SJCRH30 (cell line): Measurements from ENCODE around the gene RFT1. TPM values are rescaled to one million over a fixed set of nuclear protein-coding genes. Genes with fewer than 3 reads are reported as not detected.

Experiments
- DNase-seq, 2 experiments: peaks; one replicate each; pipeline ENCODE4 v3.0.0-alpha.2; 2015 to 2020
- H3K27ac ChIP-seq: fragments of 250-450 bp; sonication (Bioruptor Pico); 2 replicates; pipeline ENCODE4 v1.5.1; 2020; ENCODE audit warnings: mild to moderate bottlenecking, moderate library complexity
- H3K27me3 ChIP-seq: fragments of 250-450 bp; sonication (Bioruptor Pico); 2 replicates; pipeline ENCODE4 v1.5.1; 2020; ENCODE audit warnings: mild to moderate bottlenecking, moderate library complexity
- H3K36me3 ChIP-seq: fragments of 250-450 bp; sonication (Bioruptor Pico); 2 replicates; pipeline ENCODE4 v1.5.1; 2020; ENCODE audit warnings: mild to moderate bottlenecking, moderate library complexity
- H3K4me1 ChIP-seq: fragments of 250-450 bp; sonication (Bioruptor Pico); 2 replicates; pipeline ENCODE4 v1.5.1; 2020; ENCODE audit warnings: mild to moderate bottlenecking, moderate library complexity
- H3K4me3 ChIP-seq: fragments of 250-450 bp; sonication (Bioruptor Pico); 2 replicates; pipeline ENCODE4 v1.5.1; 2020; ENCODE audit warnings: mild to moderate bottlenecking, moderate library complexity
- H3K9me3 ChIP-seq: fragments of 250-450 bp; sonication (Bioruptor Pico); replicated peaks from 2 replicates; pipeline ENCODE4 v1.5.1; 2020; ENCODE audit warnings: mild to moderate bottlenecking, moderate library complexity
- total RNA-seq: library from RNA; depleted of rRNA; stranded (reverse); fragments of >200 nt; shearing (Covaris generic); gene quantifications from 2 replicates; pipeline ENCODE4 v1.2.3, GENCODE V29; 2014

Gene RFT1
- total RNA-seq, 1 experiment from 2014 or later = 22.0 TPM

DNA sequence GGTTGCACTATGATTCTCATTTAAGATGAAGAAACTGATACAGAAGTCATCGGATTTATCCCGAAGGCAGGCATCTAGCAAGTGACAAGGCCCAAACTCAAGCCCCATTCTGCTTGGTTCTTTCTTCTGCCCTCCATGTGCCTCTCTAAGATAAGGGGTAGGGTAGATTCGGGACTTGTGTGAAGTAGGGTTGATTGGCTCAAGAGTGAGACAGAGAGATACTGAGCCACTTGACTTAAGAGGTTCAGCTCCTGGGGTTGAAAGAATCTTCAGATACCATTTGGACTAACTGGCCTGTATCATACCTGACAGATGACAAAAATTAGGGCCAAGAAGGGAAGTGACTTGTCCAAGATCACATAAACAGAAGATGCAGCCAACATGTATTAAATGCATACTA, 891 bp downstream of the RFT1 start:
- H3K4me1 ChIP-seq = peaks cover 3% of the 10 kb centered on the region
- H3K9me3 ChIP-seq = no peaks in the 10 kb centered on the region
- no peak for DNase-seq
- H3K27ac ChIP-seq = no peak overlapping the region
- no peaks in the 10 kb centered on the region for H3K27me3 ChIP-seq
- no peaks in the 10 kb centered on the region; the same call in 1 of the 2 replicates for H3K36me3 ChIP-seq
- peak overlapping the region; percentile 76 for H3K4me3 ChIP-seq

DNA sequence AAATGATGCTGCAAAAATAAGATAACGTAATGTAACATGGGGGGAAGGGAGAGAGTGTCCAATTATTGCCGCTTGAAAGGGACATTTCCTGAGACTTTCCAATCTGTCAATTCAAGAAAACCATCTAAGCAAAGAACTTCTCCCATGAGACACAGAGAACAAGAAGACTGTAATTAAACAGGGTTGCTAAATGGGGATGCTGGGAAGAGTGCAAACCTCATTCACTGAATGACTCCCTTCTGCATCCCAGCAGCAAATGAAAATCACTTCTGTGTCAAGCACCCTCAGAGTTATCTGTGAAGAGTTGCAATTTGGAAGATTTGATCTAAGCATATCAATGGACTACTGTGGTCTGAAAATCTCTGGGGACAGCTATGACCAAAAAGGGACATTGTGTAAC, 3.6 kb downstream of the RFT1 start:
- H3K4me3 ChIP-seq = no peak overlapping the region
- peaks cover 2% of the 10 kb centered on the region for H3K36me3 ChIP-seq
- H3K27ac ChIP-seq = no peak overlapping the region
- no peaks in the 10 kb centered on the region for H3K27me3 ChIP-seq
- H3K4me1 ChIP-seq = peaks cover 3% of the 10 kb centered on the region
- DNase-seq = no peak
- no peaks in the 10 kb centered on the region for H3K9me3 ChIP-seq

DNA sequence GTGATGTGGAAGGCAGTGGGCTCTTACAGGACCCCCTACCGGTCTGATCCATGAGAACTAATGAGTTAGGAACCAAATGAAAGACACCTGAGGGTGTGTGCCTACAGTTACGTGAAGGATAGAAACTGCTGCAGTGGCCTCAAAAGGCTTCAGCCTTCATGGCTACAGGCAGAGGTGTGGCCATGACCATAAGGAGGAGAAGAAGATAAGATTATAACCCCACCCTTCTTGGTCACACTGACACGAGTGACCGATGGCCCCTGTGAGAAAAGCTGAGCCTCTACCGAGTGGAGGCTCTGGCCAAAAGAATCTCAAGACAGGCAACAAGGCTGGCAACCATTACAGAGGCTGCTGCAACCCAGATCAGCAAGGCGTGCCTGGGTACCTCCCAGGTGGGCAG, 6.3 kb downstream of the RFT1 start:
- Histone ChIP-seq H3K9me3 (no peaks in the 10 kb centered on the region), H3K36me3 (peaks cover 15% of the 10 kb centered on the region), H3K4me1 (no peaks in the 10 kb centered on the region), H3K27me3 (no peaks in the 10 kb centered on the region), H3K4me3 (no peak overlapping the region), H3K27ac (no peak overlapping the region)
- no peak for DNase-seq

DNA sequence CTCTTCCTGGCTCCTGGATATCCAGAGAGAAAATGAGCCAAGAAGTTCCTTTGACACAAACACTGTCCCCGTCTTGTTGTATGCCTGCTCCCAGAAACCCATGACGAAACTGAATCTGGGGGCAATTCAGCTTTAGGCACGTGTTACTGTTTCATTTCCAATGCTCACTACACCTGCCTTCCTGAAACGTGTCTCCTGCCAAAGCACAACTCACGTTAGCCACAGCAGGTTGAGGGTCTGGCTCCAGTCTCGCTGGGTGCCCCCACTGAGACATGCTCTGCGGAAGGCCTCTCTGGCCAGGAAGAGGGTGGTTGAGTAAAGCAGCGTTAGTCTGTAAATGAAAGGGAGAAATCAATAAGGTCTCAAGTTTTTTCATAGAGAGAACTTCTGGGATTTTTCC, 6.7 kb downstream of the RFT1 start:
- no peaks in the 10 kb centered on the region for H3K9me3 ChIP-seq
- H3K27me3 ChIP-seq = no peaks in the 10 kb centered on the region
- H3K4me1 ChIP-seq = no peaks in the 10 kb centered on the region
- DNase-seq = no peak
- H3K36me3 ChIP-seq = peaks cover 20% of the 10 kb centered on the region
- no peak overlapping the region for H3K4me3 ChIP-seq
- H3K27ac ChIP-seq = no peak overlapping the region

DNA sequence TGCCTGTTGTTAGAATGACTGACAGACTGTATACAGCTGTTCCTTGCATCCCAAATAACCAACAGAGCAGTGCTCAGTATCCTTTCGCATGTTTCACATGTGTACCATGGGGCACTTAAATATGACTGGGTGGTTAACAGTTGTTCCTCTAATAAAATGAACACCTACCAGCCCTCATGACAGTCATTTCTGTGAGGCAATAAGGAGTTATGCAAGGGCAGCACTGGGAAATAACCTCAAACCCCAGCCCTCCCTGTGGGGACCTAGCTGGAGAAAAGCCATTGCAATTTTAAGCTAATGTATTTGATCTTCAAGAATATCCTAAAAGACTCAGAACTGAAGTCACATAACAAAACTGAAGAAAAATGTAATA, 7.3 kb downstream of the RFT1 start:
- H3K4me1 ChIP-seq = no peaks in the 10 kb centered on the region
- DNase-seq = no peak
- H3K9me3 ChIP-seq = no peaks in the 10 kb centered on the region
- H3K4me3 ChIP-seq = no peak overlapping the region
- H3K27ac ChIP-seq = no peak overlapping the region
- peaks cover 26% of the 10 kb centered on the region for H3K36me3 ChIP-seq
- H3K27me3 ChIP-seq = no peaks in the 10 kb centered on the region

DNA sequence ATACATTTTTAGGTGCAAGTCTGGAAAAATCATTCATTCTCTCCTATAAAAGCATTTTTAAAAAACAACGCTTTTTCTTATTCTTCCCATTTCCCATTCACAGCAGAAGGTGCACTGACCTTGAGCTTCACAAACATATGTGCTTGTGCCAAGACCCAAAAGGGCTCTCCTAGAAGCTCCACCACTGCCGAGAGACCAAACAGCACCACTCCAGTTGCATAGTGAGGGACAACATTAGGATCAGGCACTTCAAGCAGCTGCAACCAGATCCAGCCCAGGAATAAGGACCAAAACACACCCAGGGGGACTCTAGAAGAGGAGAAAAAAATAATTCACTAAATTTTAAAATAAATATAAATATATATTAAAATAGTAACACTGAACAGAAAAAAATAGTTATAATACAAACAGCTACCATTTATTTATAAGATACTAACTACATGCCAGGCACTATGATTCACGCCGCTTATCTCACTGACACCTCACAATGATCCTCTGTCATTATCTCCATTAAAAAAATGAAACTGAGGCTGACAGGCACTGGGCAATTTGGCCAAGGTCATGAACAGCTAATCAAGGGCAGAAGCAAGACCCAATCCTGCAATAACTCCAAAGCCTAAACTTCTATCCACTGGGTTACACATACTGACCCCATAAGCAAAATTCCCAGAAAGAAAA, 7.8 kb downstream of the RFT1 start:
- Histone ChIP-seq H3K36me3 (peaks cover 31% of the 10 kb centered on the region), H3K4me3 (no peak overlapping the region), H3K27me3 (no peaks in the 10 kb centered on the region), H3K4me1 (no peaks in the 10 kb centered on the region), H3K27ac (no peak overlapping the region), H3K9me3 (no peaks in the 10 kb centered on the region)
- no peak for DNase-seq

DNA sequence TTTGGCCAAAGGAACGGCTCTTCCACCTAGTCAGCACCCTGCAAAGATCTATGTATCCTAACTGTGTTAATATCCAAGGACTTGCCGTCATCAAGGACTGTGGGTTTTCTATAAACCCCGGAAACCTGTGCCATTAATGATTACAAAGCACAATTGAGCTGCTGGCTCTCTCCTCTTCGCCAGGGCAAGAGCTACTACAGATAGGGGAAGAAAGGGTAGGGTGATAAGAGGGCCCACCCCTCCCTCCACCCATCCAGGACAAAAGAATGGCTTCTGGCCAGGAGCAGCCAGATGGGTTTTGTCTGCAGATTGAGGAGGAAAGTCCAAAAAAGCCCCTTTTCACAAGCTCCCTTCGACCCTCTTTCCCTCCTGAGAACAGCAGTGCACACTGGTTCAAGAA, 9.9 kb downstream of the RFT1 start:
- Histone ChIP-seq H3K4me1 (no peaks in the 10 kb centered on the region), H3K4me3 (no peak overlapping the region), H3K27me3 (no peaks in the 10 kb centered on the region), H3K36me3 (peaks cover 37% of the 10 kb centered on the region), H3K9me3 (no peaks in the 10 kb centered on the region), H3K27ac (no peak overlapping the region)
- no peak for DNase-seq

DNA sequence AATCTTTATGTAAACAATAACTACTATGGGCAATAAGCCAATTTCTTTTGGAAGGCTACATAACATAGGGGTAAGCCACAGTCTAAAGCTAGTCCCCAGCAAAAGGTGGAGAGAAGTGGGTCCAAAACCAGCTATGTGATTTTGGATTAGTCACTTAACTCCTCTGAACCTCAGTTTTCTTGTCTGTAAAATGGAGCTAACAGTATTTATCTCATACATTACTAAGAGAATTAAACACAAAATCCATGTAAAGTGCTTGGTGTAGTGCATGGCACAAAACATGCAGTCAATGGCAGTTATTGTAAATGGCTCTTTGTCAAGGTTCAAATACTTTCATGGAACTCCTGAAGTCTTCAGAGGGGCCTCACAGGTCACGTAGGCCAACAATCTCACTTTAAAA, 13.3 kb downstream of the RFT1 start:
- Histone ChIP-seq H3K9me3 (no peaks in the 10 kb centered on the region), H3K27me3 (no peaks in the 10 kb centered on the region), H3K36me3 (peaks cover 37% of the 10 kb centered on the region), H3K4me1 (no peaks in the 10 kb centered on the region), H3K4me3 (no peak overlapping the region), H3K27ac (no peak overlapping the region)
- no peak for DNase-seq

DNA sequence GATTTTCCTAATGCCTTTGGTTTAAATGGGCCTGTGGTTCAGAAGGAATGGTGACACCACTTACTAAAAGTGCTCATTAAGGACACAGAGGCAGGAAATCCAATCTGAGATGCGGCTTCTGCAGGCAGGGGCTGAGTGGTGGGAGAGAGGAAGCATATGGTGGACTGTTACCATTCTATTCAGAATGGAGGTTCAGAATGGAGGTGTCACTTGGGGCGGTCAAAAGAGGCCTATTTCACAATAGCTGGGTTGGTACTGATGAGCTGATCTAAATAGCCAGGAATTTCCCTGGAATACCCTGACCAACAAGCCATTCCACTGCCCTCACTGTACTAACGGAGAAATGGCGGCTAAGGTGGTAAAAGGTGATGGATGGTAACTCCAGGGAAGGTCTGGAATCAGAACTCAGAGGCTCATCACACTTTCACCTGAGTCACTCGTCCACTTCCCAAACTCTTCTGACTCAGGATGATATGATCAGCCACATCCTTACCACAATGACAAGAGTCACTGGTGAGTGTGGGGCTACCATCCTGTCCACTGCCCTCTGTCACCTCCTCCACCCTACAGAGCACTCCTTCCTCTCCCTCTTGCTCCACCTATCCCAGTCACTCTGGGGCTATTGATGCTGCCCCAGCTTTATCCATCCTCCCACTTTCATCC, 15.7 kb downstream of the RFT1 start:
- DNase-seq = no peak
- no peaks in the 10 kb centered on the region for H3K9me3 ChIP-seq
- H3K36me3 ChIP-seq = peaks cover 24% of the 10 kb centered on the region
- H3K27ac ChIP-seq = no peak overlapping the region
- H3K4me1 ChIP-seq = no peaks in the 10 kb centered on the region
- H3K27me3 ChIP-seq = no peaks in the 10 kb centered on the region
- H3K4me3 ChIP-seq = no peak overlapping the region

DNA sequence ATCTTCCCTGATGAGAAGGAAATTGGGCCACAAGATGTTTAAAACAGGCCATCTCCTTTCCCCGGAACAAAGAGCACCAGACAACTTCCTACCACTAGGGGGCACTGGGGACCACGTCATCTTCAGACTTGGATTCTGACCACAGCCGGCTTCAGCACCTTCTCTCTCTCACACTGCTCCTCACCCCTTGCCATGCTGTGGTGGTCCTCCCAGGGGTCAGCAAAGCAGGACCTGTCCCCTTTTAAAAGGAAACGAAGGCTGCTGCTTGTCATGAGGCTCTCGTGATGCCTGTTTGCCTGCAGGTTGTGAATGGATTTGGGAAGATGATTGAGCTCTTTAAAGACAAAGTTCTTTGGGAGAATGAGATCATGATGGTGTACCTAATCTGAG, 16.2 kb downstream of the RFT1 start:
- no peaks in the 10 kb centered on the region for H3K9me3 ChIP-seq
- peaks cover 24% of the 10 kb centered on the region for H3K36me3 ChIP-seq
- DNase-seq = peak; percentile 69 to 84
- no peak overlapping the region for H3K27ac ChIP-seq
- H3K4me1 ChIP-seq = no peaks in the 10 kb centered on the region
- no peak overlapping the region for H3K4me3 ChIP-seq
- H3K27me3 ChIP-seq = no peaks in the 10 kb centered on the region

DNA sequence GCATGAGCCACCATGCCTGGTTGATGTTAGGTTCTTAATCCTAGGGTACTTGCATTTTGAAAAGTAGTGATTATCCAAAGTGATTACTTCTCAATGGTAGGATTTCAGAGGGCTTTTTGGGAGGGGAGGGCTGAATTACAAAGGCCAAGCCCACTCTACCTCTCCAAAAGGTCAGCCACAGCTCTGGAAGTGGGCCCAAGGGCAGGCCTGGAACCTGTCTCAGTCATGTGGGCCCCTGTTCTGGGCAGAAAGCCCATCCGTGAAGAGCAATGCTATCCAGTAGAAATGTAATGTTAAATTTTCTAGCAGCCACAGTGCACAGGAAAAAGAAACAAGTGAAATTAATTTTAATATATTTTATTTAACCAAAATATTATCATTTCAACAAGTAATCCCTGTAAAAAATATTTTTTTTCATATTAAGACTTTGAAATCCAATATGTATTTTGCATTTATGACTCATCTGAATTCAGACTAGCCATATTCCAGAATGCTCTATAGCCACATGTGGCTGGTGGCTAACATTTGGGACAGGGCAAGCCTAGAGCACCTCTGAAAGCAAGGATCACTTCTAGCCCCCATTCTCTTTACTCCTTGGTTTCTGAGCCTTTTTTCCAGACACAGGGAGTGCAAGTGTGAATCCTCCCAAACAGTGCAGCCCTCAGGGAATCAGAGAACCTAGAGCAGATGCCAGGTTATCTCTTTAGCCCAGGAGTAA, 16.8 kb downstream of the RFT1 start:
- DNase-seq = no peak
- Histone ChIP-seq H3K27ac (no peak overlapping the region), H3K4me1 (no peaks in the 10 kb centered on the region), H3K9me3 (no peaks in the 10 kb centered on the region), H3K27me3 (no peaks in the 10 kb centered on the region), H3K4me3 (no peak overlapping the region), H3K36me3 (peaks cover 21% of the 10 kb centered on the region)

DNA sequence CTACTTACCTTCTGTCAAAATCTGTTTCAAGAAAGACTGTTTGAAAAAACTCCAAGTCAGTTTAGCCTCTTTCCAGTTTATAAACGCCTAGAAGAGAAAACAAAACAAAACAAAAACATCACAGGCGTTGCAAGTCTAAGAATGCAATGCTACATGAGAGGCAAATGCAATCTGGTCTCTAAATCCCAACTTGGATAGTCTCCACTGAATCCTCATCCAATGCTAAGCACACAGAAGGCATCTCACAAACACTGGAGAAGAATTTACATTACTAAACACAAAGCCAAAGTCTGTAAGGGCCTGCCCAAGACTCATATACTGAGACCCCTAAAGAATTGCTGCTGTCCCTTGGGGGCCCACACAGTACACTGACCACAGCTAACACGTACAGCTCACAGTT, 18.4 kb downstream of the RFT1 start:
- no peaks in the 10 kb centered on the region for H3K4me1 ChIP-seq
- H3K36me3 ChIP-seq = peaks cover 5% of the 10 kb centered on the region; the same call in 1 of the 2 replicates

DNA sequence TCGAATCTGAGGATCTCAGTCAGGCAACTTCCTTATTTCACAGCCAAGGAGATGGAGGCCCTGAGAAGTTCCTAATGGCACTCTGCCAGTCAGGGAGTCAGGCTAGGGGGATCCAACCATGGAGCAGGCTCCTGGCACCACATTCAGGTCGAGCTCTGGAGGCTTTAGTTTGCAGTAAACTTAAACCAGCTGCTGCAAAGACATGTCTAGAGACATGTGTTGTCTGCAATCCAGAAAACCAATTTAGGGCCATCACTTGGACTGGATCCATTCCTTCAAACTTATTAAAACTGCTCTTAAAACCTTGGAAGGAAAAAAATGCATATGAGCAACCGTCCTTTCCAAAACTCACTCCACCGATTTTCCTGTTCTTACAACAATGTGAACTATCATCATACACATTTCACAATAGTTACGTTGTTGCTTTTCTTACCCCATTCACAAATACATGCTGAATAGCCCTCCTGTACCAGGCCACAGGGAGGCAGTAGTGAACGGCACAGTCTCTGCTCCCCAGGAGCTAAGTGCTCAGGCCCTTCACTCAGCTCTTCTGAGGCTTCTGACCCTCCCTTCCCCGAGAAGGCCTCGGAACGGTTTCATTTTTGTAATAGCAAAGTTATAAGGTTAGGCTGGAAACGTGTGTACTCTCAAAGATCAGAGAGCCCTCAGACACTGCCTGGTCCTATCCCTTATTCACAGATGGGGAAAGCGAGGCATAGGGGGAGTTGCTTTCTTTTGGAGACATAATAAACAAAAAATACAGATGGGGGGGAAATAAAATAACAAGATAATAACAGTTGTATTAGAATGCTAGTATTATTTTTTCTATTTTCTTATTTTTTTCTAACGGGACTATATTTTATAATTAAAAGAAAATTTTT, 20.1 kb downstream of the RFT1 start:
- Histone ChIP-seq H3K36me3 (peaks cover 4% of the 10 kb centered on the region; the same call in 1 of the 2 replicates), H3K27me3 (no peaks in the 10 kb centered on the region), H3K4me3 (no peak overlapping the region), H3K4me1 (no peaks in the 10 kb centered on the region), H3K27ac (no peak overlapping the region), H3K9me3 (no peaks in the 10 kb centered on the region)
- DNase-seq = peak; percentile 12 to 36

More for the DNA sequence above, 18.4 kb downstream of the RFT1 start:
- H3K4me3 ChIP-seq = no peak overlapping the region
- H3K27ac ChIP-seq = no peak overlapping the region
- H3K9me3 ChIP-seq = no peaks in the 10 kb centered on the region
- no peaks in the 10 kb centered on the region for H3K27me3 ChIP-seq
- DNase-seq = no peak

DNA sequence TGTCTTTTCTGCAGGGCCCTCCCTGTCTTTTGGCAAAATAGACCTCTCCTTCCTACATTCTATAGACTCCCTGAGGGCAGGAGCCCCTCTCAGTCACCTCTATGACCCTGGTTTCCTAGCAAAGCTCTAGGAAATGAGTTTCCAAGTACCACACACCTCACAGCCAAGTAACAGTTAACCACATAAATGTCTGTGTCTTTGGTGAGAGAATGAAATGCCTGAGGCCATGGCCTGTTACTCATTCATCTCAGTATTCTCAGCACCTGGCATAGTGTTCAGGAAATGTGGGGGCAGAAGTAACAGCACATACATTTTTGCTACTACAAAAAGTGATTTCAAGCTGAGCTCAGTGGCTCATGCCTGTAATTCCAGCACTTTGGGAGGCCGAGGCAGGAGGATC, 21.0 kb downstream of the RFT1 start:
- Histone ChIP-seq H3K4me3 (no peak overlapping the region), H3K27ac (no peak overlapping the region)

DNA sequence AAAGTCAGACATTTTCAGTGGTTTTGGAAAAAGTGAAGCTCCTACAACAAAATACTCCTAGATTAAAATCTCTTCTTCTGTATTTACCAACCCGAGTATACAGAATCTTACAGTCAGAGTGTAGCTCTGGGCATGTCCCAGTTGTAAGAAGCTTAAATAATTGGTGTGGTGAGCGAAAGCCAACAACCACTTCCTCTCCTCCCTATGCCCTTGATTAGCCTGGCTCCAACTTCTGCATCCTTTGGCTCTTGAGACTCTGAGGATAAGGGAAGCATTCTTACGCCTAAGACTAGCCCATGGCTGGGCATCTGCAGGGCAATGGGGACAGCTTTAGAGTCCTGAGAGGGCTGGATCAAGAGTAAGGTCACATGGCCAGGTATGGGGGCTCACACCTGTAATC, 25.5 kb downstream of the RFT1 start:
- H3K27ac ChIP-seq = no peak overlapping the region
- no peaks in the 10 kb centered on the region for H3K27me3 ChIP-seq
- H3K4me3 ChIP-seq = no peak overlapping the region
- H3K36me3 ChIP-seq = peaks cover 4% of the 10 kb centered on the region
- no peaks in the 10 kb centered on the region for H3K9me3 ChIP-seq
- no peaks in the 10 kb centered on the region for H3K4me1 ChIP-seq
- DNase-seq = no peak

More for the DNA sequence above, 21.0 kb downstream of the RFT1 start:
- peaks cover 4% of the 10 kb centered on the region; the same call in 1 of the 2 replicates for H3K36me3 ChIP-seq
- DNase-seq = no peak
- H3K9me3 ChIP-seq = no peaks in the 10 kb centered on the region
- H3K4me1 ChIP-seq = no peaks in the 10 kb centered on the region
- H3K27me3 ChIP-seq = no peaks in the 10 kb centered on the region
